ENCODE data around the gene PDLIM1. TPM values are rescaled to one million over a fixed set of nuclear protein-coding genes. Genes with fewer than 3 reads are reported as not detected.

PDLIM1 gene
- total and polyA plus RNA-seq, 2 of the 8 experiments (the other 6 are each of a cell fraction or from before 2014, with no cell fraction given) = 169 to 245 TPM

GRCh38 chr10:95321554-95322301 lies 30.9 kb upstream of the PDLIM1 start:
- DNase-seq (ENCODE audit: low read depth in 1 of 2, low spot score in 2 of 2) (no peak), FAIRE-seq (no peak)
- H4K8ac ChIP-seq (ENCODE audit: extremely low read depth, insufficient read depth, low read length) = no peak overlapping the region
- no peaks in the 10 kb centered on the region for H3K79me2 ChIP-seq (ENCODE audit: control insufficient read depth in 1 of 2, insufficient read depth in 2 of 2, low read length in 2 of 2)
- H2BK15ac ChIP-seq (ENCODE audit: low read length) = no peak overlapping the region
- H3K4me2 ChIP-seq (ENCODE audit: insufficient read depth in 1 of 2, low read depth in 2 of 2, low read length in 2 of 2) = no peak overlapping the region
- no peak overlapping the region for H3K56ac ChIP-seq (replicated peaks; ENCODE audit: insufficient read length, low read depth, low read length)
- H3K9ac ChIP-seq (replicated peaks in 1 of 4; ENCODE audit: extremely low read depth in 1 of 4, low read depth in 3 of 4, low read length in 3 of 4) = no peak overlapping the region
- H3K23me2 ChIP-seq (ENCODE audit: low read depth, low read length) = no peaks in the 10 kb centered on the region
- POLR2A ChIA-PET (ENCODE audit: partially characterized antibody) = no interaction called here
- no peaks in the 10 kb centered on the region for H3K79me1 ChIP-seq (ENCODE audit: low read depth, low read length)
- no peak overlapping the region for H4K5ac ChIP-seq (ENCODE audit: insufficient read length, low read depth, low read length)
- no peak overlapping the region for H3K18ac ChIP-seq (ENCODE audit: extremely low read depth, low read length)
- no peak overlapping the region for H3K27ac ChIP-seq (ENCODE audit: low read depth, low read length)
- no peak overlapping the region for H3K23ac ChIP-seq (ENCODE audit: insufficient read length)
- no peaks in the 10 kb centered on the region for H4K20me1 ChIP-seq (replicated peaks in 1 of 2; ENCODE audit: control insufficient read depth in 1 of 2, insufficient read depth in 2 of 2, low read length in 2 of 2)
- H2BK20ac ChIP-seq (ENCODE audit: low read length) = no peak overlapping the region
- no peaks in the 10 kb centered on the region for H3K27me3 ChIP-seq (replicated peaks in 1 of 4; ENCODE audit: control insufficient read depth in 3 of 4, extremely low read depth in 1 of 4, insufficient read depth in 3 of 4, low read length in 3 of 4)
- no peak overlapping the region for H2BK120ac ChIP-seq (replicated peaks; ENCODE audit: low read depth, low read length)
- H2AFZ ChIP-seq (ENCODE audit: low read length) = no peak overlapping the region
- H3K4ac ChIP-seq (replicated peaks; ENCODE audit: insufficient read length, low read depth, low read length) = no peak overlapping the region
- 91% methylated on average over 10 of the region's 10 CpGs; no CpG with 5 or more reads in 1 of the 2 experiments for WGBS, 2 experiments (ENCODE audit: extremely low coverage in 1 of 2, insufficient coverage in 1 of 2, insufficient read length in 1 of 2, insufficient replicate concordance in 2 of 2, low coverage in 1 of 2, low lambda C conversion rate in 2 of 2, missing lambda C conversion rate in 1 of 2)
- H3K36me3 ChIP-seq (ENCODE audit: control insufficient read depth in 2 of 4, insufficient read depth in 4 of 4, low read length in 3 of 4) = peaks cover 0 to 4% (median 0%) of the 10 kb centered on the region in 4 experiments; a peak in 2 of 8 replicates
- TF ChIP-seq KDM1A (IDR thresholded peaks at IDR 0.05; ENCODE audit: borderline replicate concordance, low read length) (no peak), CBX8 (IDR thresholded peaks at IDR 0.05; ENCODE audit: borderline replicate concordance, low read depth, low read length) (no peak), SUZ12 (IDR thresholded peaks at IDR 0.05; ENCODE audit: low read length) (no peak), USF2 (IDR thresholded peaks at IDR 0.05; ENCODE audit: low read length) (no peak), SP1 (IDR thresholded peaks at IDR 0.05; ENCODE audit: low read depth, low read length) (no peak)
- H3K4me3 ChIP-seq (ENCODE audit: extremely low read depth in 1 of 4, insufficient read depth in 2 of 4, low read depth in 3 of 4, low read length in 4 of 4) = no peak overlapping the region
- H4K91ac ChIP-seq (replicated peaks; ENCODE audit: insufficient read length, low read length) = no peak overlapping the region
- H2BK5ac ChIP-seq (ENCODE audit: low read depth, low read length) = no peak overlapping the region
- no peak overlapping the region for H2AK5ac ChIP-seq (ENCODE audit: low read depth, low read length)
- H3K4me1 ChIP-seq (replicated peaks in 1 of 4; ENCODE audit: control insufficient read depth in 3 of 4, insufficient read depth in 4 of 4, low read length in 3 of 4) = no peaks in the 10 kb centered on the region
- H3K9me3 ChIP-seq (ENCODE audit: insufficient read depth in 2 of 2, low read depth in 1 of 2, low read length in 1 of 2) = no peaks in the 10 kb centered on the region
- H3K14ac ChIP-seq (ENCODE audit: insufficient read length) = no peak overlapping the region
- CTCF ChIA-PET (ENCODE audit: partially characterized antibody) = interaction anchor here (2.9 kb wide), 1 partner anchor 8 kb away, joined by 9 read pairs; no protein-coding TSS in a partner anchor
- H2BK12ac ChIP-seq (ENCODE audit: low read depth, low read length) = no peak overlapping the region

Measured in H1 (cell line).